Measurements from ENCODE around the gene WLS. TPM values are rescaled to one million over a fixed set of nuclear protein-coding genes. Genes with fewer than 3 reads are reported as not detected.

WLS gene
- polyA plus RNA-seq, 1 donor from 2014 or later, result 8.8 TPM

DNA sequence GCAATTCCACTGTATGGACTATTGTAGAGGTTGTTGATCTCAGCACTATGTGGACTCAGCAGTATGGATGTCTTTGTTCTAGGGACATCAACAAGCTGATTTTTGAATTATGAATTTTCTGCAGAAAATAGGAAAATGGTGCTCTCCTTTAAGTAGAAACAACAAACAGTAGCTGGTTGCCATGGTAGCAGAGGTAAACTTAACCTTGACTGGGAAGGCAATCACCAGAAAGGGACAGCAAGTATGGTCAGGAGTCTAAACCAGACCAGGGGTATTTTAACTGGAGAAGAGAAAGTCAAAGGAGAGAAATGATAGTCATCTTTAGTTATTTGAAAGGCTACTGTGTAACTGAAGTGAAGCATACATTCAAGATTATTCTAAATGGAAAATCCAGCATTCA, 22.3 kb downstream of the WLS start:
- Histone ChIP-seq H3K36me3 (ENCODE audit: insufficient read depth, low read length) (no peaks in the 10 kb centered on the region), H3K9ac (ENCODE audit: low read length) (no peak overlapping the region), H3K4me2 (ENCODE audit: low read length) (no peak overlapping the region), H3K9me3 (ENCODE audit: low read length) (no peaks in the 10 kb centered on the region), H3K79me2 (replicated peaks; ENCODE audit: insufficient read depth, low read length) (no peaks in the 10 kb centered on the region), H3K9me2 (ENCODE audit: insufficient read depth, low read length) (no peaks in the 10 kb centered on the region), H3F3A (ENCODE audit: insufficient read depth, low read length, poor library complexity, severe bottlenecking) (no peaks in the 10 kb centered on the region), H2AFZ (ENCODE audit: low read depth, low read length) (no peak overlapping the region), H4K20me1 (ENCODE audit: insufficient read depth) (no peaks in the 10 kb centered on the region), H3K4me3 (ENCODE audit: low read length) (no peak overlapping the region), H3K27me3 (ENCODE audit: insufficient read depth, low read depth, low read length) (peaks cover 81% of the 10 kb centered on the region), H3K27ac (ENCODE audit: low read length) (no peak overlapping the region)
- no peak for TF ChIP-seq EZH2 (IDR thresholded peaks at IDR 0.05; ENCODE audit: borderline replicate concordance, insufficient read depth, low read length, poor library complexity, severe bottlenecking)
- TF ChIP-seq, protein P1, sequence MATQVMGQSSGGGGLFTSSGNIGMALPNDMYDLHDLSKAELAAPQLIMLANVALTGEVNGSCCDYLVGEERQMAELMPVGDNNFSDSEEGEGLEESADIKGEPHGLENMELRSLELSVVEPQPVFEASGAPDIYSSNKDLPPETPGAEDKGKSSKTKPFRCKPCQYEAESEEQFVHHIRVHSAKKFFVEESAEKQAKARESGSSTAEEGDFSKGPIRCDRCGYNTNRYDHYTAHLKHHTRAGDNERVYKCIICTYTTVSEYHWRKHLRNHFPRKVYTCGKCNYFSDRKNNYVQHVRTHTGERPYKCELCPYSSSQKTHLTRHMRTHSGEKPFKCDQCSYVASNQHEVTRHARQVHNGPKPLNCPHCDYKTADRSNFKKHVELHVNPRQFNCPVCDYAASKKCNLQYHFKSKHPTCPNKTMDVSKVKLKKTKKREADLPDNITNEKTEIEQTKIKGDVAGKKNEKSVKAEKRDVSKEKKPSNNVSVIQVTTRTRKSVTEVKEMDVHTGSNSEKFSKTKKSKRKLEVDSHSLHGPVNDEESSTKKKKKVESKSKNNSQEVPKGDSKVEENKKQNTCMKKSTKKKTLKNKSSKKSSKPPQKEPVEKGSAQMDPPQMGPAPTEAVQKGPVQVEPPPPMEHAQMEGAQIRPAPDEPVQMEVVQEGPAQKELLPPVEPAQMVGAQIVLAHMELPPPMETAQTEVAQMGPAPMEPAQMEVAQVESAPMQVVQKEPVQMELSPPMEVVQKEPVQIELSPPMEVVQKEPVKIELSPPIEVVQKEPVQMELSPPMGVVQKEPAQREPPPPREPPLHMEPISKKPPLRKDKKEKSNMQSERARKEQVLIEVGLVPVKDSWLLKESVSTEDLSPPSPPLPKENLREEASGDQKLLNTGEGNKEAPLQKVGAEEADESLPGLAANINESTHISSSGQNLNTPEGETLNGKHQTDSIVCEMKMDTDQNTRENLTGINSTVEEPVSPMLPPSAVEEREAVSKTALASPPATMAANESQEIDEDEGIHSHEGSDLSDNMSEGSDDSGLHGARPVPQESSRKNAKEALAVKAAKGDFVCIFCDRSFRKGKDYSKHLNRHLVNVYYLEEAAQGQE (IDR thresholded peaks at IDR 0.05; ENCODE audit: borderline replicate concordance), result no peak
- TF ChIP-seq, protein P2, sequence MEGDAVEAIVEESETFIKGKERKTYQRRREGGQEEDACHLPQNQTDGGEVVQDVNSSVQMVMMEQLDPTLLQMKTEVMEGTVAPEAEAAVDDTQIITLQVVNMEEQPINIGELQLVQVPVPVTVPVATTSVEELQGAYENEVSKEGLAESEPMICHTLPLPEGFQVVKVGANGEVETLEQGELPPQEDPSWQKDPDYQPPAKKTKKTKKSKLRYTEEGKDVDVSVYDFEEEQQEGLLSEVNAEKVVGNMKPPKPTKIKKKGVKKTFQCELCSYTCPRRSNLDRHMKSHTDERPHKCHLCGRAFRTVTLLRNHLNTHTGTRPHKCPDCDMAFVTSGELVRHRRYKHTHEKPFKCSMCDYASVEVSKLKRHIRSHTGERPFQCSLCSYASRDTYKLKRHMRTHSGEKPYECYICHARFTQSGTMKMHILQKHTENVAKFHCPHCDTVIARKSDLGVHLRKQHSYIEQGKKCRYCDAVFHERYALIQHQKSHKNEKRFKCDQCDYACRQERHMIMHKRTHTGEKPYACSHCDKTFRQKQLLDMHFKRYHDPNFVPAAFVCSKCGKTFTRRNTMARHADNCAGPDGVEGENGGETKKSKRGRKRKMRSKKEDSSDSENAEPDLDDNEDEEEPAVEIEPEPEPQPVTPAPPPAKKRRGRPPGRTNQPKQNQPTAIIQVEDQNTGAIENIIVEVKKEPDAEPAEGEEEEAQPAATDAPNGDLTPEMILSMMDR (IDR thresholded peaks at IDR 0.05; ENCODE audit: poor library complexity, severe bottlenecking), result no peak

DNA sequence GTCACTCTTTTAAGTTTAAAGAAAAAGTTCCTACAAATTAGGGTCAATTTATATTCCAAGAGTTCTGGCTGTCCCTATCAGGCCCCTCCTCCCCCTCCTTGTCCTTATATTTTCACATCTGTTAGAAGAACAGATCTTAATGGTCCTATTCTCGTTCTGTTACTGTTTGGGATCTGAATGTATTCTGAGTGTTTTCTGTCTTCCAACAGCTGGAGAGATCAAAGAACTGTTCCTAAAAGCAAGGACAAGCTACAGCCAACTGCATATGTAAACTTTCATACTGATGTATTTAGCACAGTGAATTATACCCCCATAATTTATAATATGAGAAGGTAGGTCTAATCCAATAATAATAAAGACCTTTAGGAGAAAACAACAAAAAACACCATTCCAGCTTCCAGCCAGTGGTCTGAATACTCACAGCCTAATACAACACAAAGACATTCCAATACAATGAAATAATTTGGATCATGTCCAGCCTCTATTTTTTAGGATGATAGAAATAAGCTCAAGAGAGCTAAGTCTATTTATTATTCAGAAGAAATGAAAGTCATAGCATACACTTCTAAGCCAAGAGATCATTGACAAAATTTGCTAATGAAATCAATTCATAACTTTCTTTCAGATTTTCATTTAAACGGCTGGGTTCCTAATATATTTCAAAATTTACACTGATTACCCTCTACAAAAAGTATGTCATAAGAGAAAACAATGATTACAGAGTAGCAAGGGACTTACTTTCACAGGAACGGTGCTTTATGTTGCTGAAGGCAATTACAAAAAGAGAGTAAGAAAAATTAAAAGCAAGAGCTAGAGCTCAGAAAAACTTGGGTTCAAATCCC, 25.3 kb downstream of the WLS start:
- peaks cover 54% of the 10 kb centered on the region for H3K27me3 ChIP-seq (ENCODE audit: insufficient read depth, low read depth, low read length)
- no peaks in the 10 kb centered on the region for H3K36me3 ChIP-seq (ENCODE audit: insufficient read depth, low read length)
- H3K4me3 ChIP-seq (ENCODE audit: low read length), result no peak overlapping the region
- H3K27ac ChIP-seq (ENCODE audit: low read length), result no peak overlapping the region
- no peaks in the 10 kb centered on the region for H4K20me1 ChIP-seq (ENCODE audit: insufficient read depth)
- H3K9me2 ChIP-seq (ENCODE audit: insufficient read depth, low read length), result no peaks in the 10 kb centered on the region
- H3K4me2 ChIP-seq (ENCODE audit: low read length), result no peak overlapping the region
- no peaks in the 10 kb centered on the region for H3K79me2 ChIP-seq (replicated peaks; ENCODE audit: insufficient read depth, low read length)
- no peak overlapping the region for H2AFZ ChIP-seq (ENCODE audit: low read depth, low read length)
- TF ChIP-seq SMC3 (conservative IDR thresholded peaks at IDR 0.05; ENCODE audit: poor library complexity) (no peak), TAF1 (IDR thresholded peaks at IDR 0.05; ENCODE audit: low read depth) (no peak), POLR2AphosphoS5 (IDR thresholded peaks at IDR 0.05) (no peak), MXI1 (conservative IDR thresholded peaks at IDR 0.05; ENCODE audit: poor library complexity, severe bottlenecking) (no peak), RAD21 (conservative IDR thresholded peaks at IDR 0.05) (no peak), EP300 (conservative IDR thresholded peaks at IDR 0.05; ENCODE audit: poor library complexity, severe bottlenecking) (no peak), EZH2 (IDR thresholded peaks at IDR 0.05; ENCODE audit: borderline replicate concordance, insufficient read depth, low read length, poor library complexity, severe bottlenecking) (no peak)
- TF ChIP-seq, protein P2 (IDR thresholded peaks at IDR 0.05; ENCODE audit: poor library complexity, severe bottlenecking), result no peak
- TF ChIP-seq, protein P1 (IDR thresholded peaks at IDR 0.05; ENCODE audit: borderline replicate concordance), result no peak
- H3K9ac ChIP-seq (ENCODE audit: low read length), result no peak overlapping the region
- no peaks in the 10 kb centered on the region for H3F3A ChIP-seq (ENCODE audit: insufficient read depth, low read length, poor library complexity, severe bottlenecking)
- no peaks in the 10 kb centered on the region for H3K9me3 ChIP-seq (ENCODE audit: low read length)

Data from neural cell (in vitro differentiated cells).